HG02610 (cell line): ENCODE results near the gene MARS1.
"Not testable (repeated sequence)": the region's sequence is repeated elsewhere in the genome, so short reads cannot be mapped to it uniquely, and the experiment has no call there.

Source experiments
- ATAC-seq: cut with Tn5 transposase; IDR thresholded peaks from one replicate; pipeline ENCODE4 v1.9.1; 2021; ENCODE audit warnings: mild to moderate bottlenecking, moderate library complexity; ENCODE audit not compliant: unreplicated experiment

The MARS1 gene

DNA sequence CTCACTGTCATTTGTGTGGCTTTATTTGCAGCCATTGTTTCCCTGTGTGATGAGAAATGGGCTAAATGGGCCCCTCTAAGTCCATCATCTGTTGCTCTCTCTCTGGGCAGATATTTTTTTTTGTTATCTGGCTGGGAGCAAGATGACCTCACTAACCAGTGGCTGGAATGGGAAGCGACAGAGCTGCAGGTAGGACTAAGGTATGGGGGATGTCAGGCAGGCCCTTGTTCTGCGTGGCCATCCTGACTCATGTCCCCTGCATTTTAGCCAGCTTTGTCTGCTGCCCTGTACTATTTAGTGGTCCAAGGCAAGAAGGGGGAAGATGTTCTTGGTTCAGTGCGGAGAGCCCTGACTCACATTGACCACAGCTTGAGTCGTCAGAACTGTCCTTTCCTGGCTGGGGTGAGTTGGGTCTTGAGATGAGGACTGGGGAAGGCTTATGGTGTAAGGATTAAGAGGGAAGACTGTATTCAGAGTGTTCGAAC lies 1.3 kb downstream of the MARS1 start:
- ATAC-seq, result no peak

- no peak for ATAC-seq
Measured at GRCh38 chr12:57490126-57490525, 2.3 kb downstream of the MARS1 start.

GRCh38 chr12:57491393-57492280 lies 3.8 kb downstream of the MARS1 start:
- ATAC-seq, result no peak

- ATAC-seq, result not testable (repeated sequence)
Measured at GRCh38 chr12:57495051-57495701, 7.3 kb downstream of the MARS1 start.

DNA sequence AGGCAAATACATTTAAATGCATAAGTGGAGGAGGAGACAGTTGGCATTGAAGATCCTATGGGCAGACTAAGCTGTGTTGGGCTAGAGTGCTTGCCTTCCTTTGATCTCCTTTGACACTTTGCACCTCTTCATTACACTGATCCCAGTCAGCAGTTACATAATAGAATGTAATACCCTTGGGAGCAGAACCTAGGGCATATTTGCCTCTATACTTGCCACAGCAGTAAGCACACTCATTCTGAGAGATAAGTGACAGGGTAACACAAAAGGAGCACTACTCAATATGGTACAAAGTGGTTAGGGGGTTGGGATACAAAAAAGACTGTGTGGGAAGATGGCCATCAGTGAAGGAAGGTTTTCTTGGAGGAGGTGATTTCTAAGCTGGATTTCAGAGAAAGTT lies 9.0 kb downstream of the MARS1 start:
- ATAC-seq, result peak; percentile 88

DNA sequence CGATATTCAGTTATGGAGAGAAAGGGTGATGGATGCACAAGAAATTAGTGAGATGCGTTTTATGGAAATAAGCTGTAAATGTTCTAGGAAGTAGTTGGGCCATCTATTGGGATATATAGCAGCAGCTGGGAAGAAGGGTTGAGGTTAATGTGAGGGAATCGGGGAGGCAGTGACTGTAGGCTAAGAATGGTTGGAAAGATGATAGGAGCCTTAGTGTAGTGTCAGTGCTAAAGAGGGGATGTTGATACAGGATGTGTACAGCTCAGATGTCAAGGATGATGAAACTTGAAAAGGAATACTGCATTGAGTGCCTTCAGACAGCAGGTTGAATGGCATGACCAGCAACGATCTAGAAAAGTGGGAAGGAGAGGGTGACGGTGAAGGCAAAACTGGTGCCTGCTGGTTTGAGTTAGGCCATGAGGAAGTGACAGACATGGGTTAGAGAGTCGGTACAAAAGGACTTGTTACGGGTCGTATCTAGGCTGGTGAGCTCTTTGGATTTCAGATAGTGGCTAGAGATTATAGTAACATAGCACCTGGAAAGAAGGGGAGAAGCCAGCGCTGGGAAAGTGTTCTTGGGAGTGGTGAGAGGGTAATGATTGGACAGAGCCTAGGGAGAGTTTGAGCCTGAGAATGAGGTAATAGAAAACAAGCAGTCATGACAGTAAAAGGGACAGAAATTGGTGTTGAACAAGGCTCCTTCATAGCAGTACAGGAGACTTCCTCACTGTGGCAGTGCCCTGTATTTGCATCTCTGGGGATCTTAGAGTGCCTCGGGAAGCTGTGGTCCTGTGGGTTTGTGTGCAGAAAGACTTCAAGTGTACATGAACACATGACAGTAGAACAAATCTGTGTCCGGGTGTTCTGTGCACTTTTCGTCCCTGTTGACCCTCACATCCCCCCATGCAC lies 9.6 kb downstream of the MARS1 start:
- ATAC-seq, result no peak

DNA sequence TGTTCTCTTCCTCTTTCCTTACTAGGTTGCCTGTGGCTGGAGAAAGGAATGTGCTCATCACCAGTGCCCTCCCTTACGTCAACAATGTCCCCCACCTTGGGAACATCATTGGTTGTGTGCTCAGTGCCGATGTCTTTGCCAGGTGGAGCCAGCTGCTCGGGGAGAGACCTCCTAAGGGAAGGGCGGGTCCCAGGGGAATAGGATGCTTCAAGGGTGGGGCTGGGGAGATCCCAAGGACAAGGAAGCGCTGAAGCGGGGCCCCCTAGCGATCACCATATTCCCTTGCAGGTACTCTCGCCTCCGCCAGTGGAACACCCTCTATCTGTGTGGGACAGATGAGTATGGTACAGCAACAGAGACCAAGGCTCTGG lies 10.2 kb downstream of the MARS1 start:
- no peak for ATAC-seq

DNA sequence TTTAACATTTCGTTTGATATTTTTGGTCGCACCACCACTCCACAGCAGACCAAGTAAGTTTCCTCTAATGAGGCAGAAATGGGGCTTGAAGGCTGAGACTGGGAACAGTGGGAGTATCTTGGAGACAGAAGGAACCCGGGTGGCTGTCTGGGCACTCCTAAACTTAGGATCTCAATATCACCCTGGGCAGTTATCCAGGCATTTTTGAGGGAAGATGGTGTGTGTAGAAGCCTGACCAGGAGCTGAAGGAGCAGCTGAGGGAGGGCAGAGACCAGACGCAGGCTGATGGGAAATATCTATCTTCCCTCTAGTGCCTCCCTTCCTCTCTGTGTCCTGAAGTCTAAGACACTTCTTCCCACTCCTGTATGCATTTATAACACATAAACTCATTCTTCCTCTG lies 10.7 kb downstream of the MARS1 start:
- no peak for ATAC-seq

DNA sequence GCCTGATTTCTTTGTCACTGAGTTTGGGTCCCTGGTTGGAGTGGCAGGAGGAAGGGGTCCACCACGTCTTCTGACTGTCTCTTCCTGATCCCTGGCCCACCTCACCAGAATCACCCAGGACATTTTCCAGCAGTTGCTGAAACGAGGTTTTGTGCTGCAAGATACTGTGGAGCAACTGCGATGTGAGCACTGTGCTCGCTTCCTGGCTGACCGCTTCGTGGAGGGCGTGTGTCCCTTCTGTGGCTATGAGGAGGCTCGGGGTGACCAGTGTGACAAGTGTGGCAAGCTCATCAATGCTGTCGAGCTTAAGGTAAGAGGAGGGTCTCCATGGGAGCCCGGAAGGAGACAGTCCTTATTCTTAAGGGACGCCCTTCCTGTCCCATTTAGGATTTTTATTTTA lies 12.3 kb downstream of the MARS1 start:
- ATAC-seq, result no peak

DNA sequence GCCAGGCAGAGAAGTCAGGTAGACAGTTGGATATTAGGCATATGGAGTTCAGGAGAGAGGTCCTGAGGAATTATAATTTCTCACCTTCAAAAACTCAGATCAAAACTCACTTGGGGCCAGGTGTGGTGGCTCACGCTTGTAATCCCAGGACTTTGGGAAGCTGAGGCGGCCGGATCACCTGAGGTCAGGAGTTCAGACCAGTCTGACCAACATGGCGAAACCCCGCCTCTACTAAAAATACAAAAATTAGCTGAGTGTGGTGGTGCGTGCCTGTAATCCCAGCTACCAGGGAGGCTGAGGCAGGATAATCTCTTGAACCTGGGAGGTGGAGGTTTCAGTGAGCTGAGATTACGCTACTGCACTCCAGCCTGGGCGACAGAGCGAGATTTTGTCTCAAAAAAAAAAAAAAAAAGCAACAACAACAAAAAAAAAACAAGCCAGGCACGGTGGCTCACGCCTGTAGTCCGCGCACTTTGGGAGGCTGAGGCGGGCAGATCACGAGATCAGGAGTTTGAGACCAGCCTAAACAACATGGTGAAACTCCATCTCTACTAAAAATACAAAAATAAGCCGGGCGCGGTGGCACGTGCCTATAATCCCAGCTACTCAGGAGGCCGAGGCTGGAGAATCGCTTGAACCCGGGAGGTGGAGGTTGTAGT lies 14.6 kb downstream of the MARS1 start:
- ATAC-seq, result not testable (repeated sequence)

- ATAC-seq, result not testable (repeated sequence)
Measured at GRCh38 chr12:57506541-57506940, 18.7 kb downstream of the MARS1 start.

DNA sequence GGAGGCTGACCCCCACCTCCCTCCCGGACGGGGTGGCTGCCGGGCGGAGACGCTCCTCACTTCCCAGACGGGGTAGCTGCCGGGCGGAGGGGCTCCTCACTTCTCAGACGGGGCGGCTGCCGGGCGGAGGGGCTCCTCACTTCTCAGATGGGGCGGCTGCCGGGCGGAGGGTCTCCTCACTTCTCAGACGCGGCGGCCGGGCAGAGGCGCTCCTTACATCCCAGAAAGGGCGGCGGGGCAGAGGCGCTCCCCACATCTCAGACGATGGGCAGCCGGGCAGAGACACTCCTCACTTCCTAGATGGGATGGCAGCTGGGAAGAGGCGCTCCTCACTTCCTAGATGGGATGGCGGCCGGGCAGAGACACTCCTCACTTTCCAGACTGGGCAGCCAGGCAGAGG lies 19.9 kb downstream of the MARS1 start:
- ATAC-seq, result not testable (repeated sequence)

DNA sequence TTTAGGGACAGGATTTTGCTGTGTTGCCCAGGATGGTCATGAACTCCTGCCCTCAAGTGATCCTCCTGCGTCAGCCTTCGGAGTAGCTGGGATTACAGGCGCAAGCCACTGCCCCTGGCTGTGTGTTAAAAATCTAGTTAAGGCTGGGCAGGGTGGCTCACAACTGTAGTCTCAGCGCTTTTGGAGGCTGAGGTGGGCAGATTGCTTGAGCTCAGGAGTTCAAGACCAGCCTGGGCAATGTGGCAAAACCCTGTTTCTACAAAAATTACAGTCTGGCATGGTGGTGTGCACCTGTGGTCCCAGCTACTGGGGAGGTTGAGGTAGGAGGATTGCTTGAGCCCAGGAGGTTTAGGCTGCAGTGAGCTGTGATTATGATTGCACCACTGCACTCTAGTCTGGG lies 23.3 kb downstream of the MARS1 start:
- no peak for ATAC-seq

GRCh38 chr12:57511588-57512325 lies 23.9 kb downstream of the MARS1 start:
- no peak for ATAC-seq

- no peak for ATAC-seq
Measured at GRCh38 chr12:57512665-57513064, 24.8 kb downstream of the MARS1 start.

- no peak for ATAC-seq
Measured at GRCh38 chr12:57513266-57513665, 25.4 kb downstream of the MARS1 start.

- not testable (repeated sequence) for ATAC-seq
Measured at GRCh38 chr12:57513677-57514076, 25.8 kb downstream of the MARS1 start.

DNA sequence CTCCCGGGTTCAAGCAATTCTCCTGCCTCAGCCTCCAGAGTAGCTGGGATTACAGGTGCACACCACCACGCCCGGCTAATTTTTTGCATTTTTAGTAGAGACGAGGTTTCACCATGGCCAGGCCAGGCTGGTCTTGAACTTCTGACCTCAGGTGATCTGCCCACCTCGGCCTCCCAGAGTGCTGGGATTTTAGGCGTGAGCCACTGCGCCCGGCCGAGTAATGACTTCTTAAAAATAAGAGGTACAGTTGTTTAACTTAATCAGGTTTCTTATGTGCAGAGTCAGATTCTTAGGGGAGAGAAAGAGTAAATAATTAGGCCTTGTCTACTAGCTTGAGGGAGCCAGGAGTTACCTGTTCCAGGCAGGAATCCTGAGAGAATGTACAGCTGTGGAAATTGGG lies 26.4 kb downstream of the MARS1 start:
- not testable (repeated sequence) for ATAC-seq

- ATAC-seq, result no peak
Measured at GRCh38 chr12:57514720-57515407, 27.0 kb downstream of the MARS1 start.
